ENCODE results near the gene CDKAL1. TPM values are rescaled to one million over a fixed set of nuclear protein-coding genes. Genes with fewer than 3 reads are reported as not detected.

CDKAL1 gene
- total and polyA plus RNA-seq, 10 donors: 4.8 to 26.9 (median 20.1) TPM

DNA sequence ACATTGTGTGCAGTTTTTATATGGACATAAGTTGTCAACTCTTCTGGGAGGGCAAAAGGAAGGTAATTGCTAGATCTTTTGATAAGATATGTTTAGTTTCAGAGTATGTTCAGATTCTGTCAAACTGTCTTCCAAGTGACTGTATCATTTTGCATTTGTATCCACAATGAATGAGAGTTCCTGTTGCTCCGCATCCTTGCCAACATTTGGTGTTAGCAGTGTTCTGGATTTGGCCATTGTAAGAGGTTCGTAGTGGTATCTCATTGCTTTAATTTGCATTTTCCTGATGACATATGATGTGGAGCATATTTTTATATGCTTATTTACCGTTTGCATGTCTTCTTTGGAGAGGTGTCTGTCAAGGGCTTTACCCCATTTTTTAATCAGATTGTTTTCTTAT is 150.2 kb downstream of the CDKAL1 start:
- H3K9me3 ChIP-seq: no peaks in the 10 kb centered on the region
- H3K27ac ChIP-seq: no peak overlapping the region
- peaks cover 7 to 24% (median 16%) of the 10 kb centered on the region in 6 donors for H3K4me1 ChIP-seq
- H3K4me3 ChIP-seq: no peak overlapping the region
- no peaks in the 10 kb centered on the region for H3K27me3 ChIP-seq (replicated peaks in 1 of 7)
- no peak for DNase-seq
- no peaks in the 10 kb centered on the region for H3K36me3 ChIP-seq
- TF ChIP-seq CTCF (IDR thresholded peaks at IDR 0.05 in 8 of 11, conservative IDR thresholded peaks at IDR 0.05 in 3 of 11) (no peak), POLR2A (IDR thresholded peaks at IDR 0.05) (no peak), POLR2AphosphoS5 (IDR thresholded peaks at IDR 0.05) (no peak)
- intact Hi-C loops (cut with DNase I; ENCODE audit: low total_unique reads): no loop called here
- 94 to 98% (median 95%) methylated on average over 3 of the region's 3 CpGs for WGBS, 5 donors

DNA sequence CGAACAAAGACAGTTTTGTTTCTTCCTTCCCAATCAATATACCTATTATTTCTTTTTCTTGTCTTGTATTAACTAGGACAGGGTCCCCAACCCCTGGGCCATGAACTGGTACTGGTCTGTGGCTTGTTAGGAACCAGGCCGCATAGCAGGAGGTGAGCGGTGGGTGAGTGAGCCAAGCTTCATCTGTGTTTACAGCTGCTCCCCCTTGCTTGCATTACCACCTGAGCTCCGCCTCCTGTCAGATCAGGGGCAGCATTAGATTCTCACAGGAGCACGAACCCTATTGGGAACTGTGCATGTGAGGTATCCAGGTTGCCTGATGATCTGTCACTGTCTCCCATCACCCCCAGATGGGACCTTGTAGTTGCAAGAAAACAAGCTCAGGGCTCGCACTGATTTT is 151.9 kb downstream of the CDKAL1 start:
- peaks cover 1 to 13% (median 7%) of the 10 kb centered on the region in 6 donors for H3K4me1 ChIP-seq
- intact Hi-C loops (cut with DNase I; ENCODE audit: low total_unique reads): no loop called here
- no peaks in the 10 kb centered on the region for H3K36me3 ChIP-seq
- H3K27ac ChIP-seq: no peak overlapping the region
- DNase-seq: no peak
- no peaks in the 10 kb centered on the region for H3K9me3 ChIP-seq
- WGBS, 5 donors: 95 to 98% (median 95%) methylated on average over 6 of the region's 6 CpGs
- TF ChIP-seq CTCF (IDR thresholded peaks at IDR 0.05 in 8 of 11, conservative IDR thresholded peaks at IDR 0.05 in 3 of 11) (no peak), POLR2AphosphoS5 (IDR thresholded peaks at IDR 0.05) (no peak), POLR2A (IDR thresholded peaks at IDR 0.05) (no peak)
- no peak overlapping the region for H3K4me3 ChIP-seq
- H3K27me3 ChIP-seq (replicated peaks in 1 of 7): no peaks in the 10 kb centered on the region

DNA sequence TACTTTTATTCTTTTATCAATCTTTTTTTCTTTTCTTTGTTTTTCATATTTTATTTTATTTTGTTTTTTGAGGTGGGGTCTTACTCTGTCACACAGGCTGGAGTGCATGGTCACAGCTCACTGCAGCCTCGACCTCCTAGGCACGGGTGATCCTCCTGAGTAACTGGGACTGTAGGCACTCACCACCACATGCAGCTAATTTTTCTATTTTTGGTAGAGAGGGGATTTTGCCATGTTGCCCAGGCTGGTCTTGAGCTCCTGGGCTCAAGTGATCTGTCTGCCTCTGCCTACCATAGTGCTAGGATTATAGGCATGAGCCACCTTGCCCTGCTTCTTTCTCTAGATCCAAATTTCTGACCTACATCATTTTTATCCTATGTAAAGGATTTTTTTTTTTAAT is 153.2 kb downstream of the CDKAL1 start:
- Histone ChIP-seq H3K27me3 (replicated peaks in 1 of 7) (no peaks in the 10 kb centered on the region), H3K27ac (no peak overlapping the region), H3K36me3 (no peaks in the 10 kb centered on the region), H3K9me3 (no peaks in the 10 kb centered on the region), H3K4me3 (no peak overlapping the region), H3K4me1 (peaks cover 0 to 9% (median 2%) of the 10 kb centered on the region in 6 donors)
- 74 to 84% (median 78%) methylated on average over 2 of the region's 2 CpGs for WGBS, 5 donors
- TF ChIP-seq POLR2A (IDR thresholded peaks at IDR 0.05): no peak
- no peak for TF ChIP-seq CTCF (IDR thresholded peaks at IDR 0.05 in 8 of 11, conservative IDR thresholded peaks at IDR 0.05 in 3 of 11)
- TF ChIP-seq POLR2AphosphoS5 (IDR thresholded peaks at IDR 0.05): no peak
- DNase-seq: no peak
- intact Hi-C loops (cut with DNase I; ENCODE audit: low total_unique reads): no loop called here

DNA sequence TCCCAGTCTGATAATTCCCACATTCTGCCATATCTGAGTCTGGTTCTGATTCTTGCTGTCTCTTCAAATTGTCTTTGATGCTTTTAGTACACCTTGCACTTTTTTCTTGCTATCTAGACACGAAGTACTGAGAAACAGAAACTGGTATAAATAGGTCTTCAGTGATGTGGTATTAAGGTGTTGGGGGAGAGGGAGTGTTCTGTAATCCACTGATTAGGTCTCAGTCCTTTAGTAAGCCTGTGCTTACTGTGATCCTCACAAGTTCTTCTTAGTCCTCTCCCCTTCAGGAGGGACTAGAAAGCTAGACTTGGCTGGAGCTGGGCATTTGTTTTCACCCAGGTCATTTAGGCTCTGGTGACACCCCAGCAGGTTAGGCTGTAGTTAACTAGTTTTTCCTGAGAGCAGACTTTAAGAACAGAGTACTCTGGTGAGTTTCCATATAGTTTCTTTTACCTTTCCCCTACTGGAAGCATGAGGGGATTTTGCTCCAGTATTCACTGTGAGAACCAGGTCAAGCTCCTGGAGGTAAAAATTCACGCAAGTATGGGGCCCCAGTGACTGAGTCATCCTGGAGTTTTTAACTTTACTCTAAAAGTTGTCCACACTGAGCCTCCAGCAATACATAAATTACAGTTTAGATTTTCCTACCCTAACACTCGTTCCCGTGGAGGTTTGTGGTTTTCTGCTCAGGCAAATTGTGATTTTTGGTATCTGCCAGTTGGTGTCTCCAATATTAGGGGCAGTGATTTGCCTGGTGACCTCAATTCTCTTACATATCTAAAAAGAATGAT is 154.6 kb downstream of the CDKAL1 start:
- H3K36me3 ChIP-seq: no peaks in the 10 kb centered on the region
- TF ChIP-seq POLR2AphosphoS5 (IDR thresholded peaks at IDR 0.05) (no peak), POLR2A (IDR thresholded peaks at IDR 0.05) (no peak), CTCF (IDR thresholded peaks at IDR 0.05 in 8 of 11, conservative IDR thresholded peaks at IDR 0.05 in 3 of 11) (no peak)
- H3K9me3 ChIP-seq: no peaks in the 10 kb centered on the region
- peaks cover 0 to 9% (median 2%) of the 10 kb centered on the region in 6 donors for H3K4me1 ChIP-seq
- 49 to 58% (median 56%) methylated on average over 4 of the region's 4 CpGs for WGBS, 5 donors
- no peak for DNase-seq
- intact Hi-C loops (cut with DNase I; ENCODE audit: low total_unique reads): no loop called here
- no peak overlapping the region for H3K27ac ChIP-seq
- no peaks in the 10 kb centered on the region for H3K27me3 ChIP-seq (replicated peaks in 1 of 7)
- H3K4me3 ChIP-seq: no peak overlapping the region

Data from spleen (tissue), 11 donors.